ENCODE measurements around the gene RTN1. TPM values are rescaled to one million over a fixed set of nuclear protein-coding genes. Genes with fewer than 3 reads are reported as not detected.

The RTN1 gene
- total and polyA plus RNA-seq, 7 donors, result 1.2 to 25.7 (median 8.0) TPM

- no peak for TF ChIP-seq EP300 (IDR thresholded peaks at IDR 0.05)
- TF ChIP-seq, protein P1, sequence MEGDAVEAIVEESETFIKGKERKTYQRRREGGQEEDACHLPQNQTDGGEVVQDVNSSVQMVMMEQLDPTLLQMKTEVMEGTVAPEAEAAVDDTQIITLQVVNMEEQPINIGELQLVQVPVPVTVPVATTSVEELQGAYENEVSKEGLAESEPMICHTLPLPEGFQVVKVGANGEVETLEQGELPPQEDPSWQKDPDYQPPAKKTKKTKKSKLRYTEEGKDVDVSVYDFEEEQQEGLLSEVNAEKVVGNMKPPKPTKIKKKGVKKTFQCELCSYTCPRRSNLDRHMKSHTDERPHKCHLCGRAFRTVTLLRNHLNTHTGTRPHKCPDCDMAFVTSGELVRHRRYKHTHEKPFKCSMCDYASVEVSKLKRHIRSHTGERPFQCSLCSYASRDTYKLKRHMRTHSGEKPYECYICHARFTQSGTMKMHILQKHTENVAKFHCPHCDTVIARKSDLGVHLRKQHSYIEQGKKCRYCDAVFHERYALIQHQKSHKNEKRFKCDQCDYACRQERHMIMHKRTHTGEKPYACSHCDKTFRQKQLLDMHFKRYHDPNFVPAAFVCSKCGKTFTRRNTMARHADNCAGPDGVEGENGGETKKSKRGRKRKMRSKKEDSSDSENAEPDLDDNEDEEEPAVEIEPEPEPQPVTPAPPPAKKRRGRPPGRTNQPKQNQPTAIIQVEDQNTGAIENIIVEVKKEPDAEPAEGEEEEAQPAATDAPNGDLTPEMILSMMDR (IDR thresholded peaks at IDR 0.05), result no peak
- no peak for TF ChIP-seq POLR2AphosphoS5 (IDR thresholded peaks at IDR 0.05)
- no peak for TF ChIP-seq POLR2A (IDR thresholded peaks at IDR 0.05)
- Histone ChIP-seq H3K4me1 (no peaks in the 10 kb centered on the region), H3K27me3 (no peaks in the 10 kb centered on the region), H3K9me3 (no peaks in the 10 kb centered on the region), H3K36me3 (no peaks in the 10 kb centered on the region), H3K27ac (no peak overlapping the region), H3K4me3 (no peak overlapping the region)
- intact Hi-C loops (cut with DNase I), result no loop called here
- WGBS, 2 donors, result 77 to 81% methylated on average over 2 of the region's 2 CpGs
- DNase-seq, result no peak
Measured at GRCh38 chr14:59787045-59787674, 83.4 kb downstream of the RTN1 start.

GRCh38 chr14:59785629-59786028, 84.9 kb downstream of the RTN1 start:
- Histone ChIP-seq H3K9me3 (no peaks in the 10 kb centered on the region), H3K4me3 (no peak overlapping the region), H3K36me3 (no peaks in the 10 kb centered on the region), H3K27ac (no peak overlapping the region), H3K4me1 (no peaks in the 10 kb centered on the region), H3K27me3 (no peaks in the 10 kb centered on the region)
- intact Hi-C loops (cut with DNase I), result no loop called here
- TF ChIP-seq, protein P1 (IDR thresholded peaks at IDR 0.05), result no peak
- no peak for TF ChIP-seq EP300 (IDR thresholded peaks at IDR 0.05)
- TF ChIP-seq POLR2AphosphoS5 (IDR thresholded peaks at IDR 0.05), result no peak
- no peak for TF ChIP-seq POLR2A (IDR thresholded peaks at IDR 0.05)
- DNase-seq, result no peak

DNA sequence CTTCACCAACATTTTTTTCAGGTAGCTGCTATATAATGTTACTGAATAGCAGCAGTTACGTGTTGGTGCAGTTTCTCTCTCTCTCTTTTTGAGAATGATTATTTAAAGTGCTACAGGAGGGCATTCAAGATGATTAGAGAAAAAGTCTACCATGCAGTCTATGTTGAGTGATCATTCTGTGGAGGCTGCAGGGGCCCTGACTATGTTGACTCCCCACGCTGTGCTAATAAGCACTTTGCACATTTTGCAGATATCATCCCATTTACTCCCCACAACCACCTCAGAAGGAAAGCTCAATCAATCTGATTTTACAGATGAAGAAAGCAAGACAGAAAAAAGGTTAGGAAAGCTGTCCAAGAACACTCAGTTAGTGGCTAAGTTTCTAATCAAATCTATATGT, 87.8 kb downstream of the RTN1 start:
- no peak for DNase-seq
- Histone ChIP-seq H3K4me1 (no peaks in the 10 kb centered on the region), H3K9me3 (no peaks in the 10 kb centered on the region), H3K27me3 (no peaks in the 10 kb centered on the region), H3K36me3 (no peaks in the 10 kb centered on the region), H3K4me3 (no peak overlapping the region), H3K27ac (no peak overlapping the region)
- TF ChIP-seq POLR2AphosphoS5 (IDR thresholded peaks at IDR 0.05) (no peak), POLR2A (IDR thresholded peaks at IDR 0.05) (no peak), EP300 (IDR thresholded peaks at IDR 0.05) (no peak)
- TF ChIP-seq, protein P1 (IDR thresholded peaks at IDR 0.05), result no peak
- WGBS, 2 donors, result 45 to 75% methylated on average over 2 of the region's 2 CpGs
- intact Hi-C loops (cut with DNase I), result no loop called here

- intact Hi-C loops (cut with DNase I), result no loop called here
- Histone ChIP-seq H3K27me3 (no peaks in the 10 kb centered on the region), H3K4me1 (no peaks in the 10 kb centered on the region), H3K36me3 (no peaks in the 10 kb centered on the region), H3K9me3 (no peaks in the 10 kb centered on the region), H3K4me3 (no peak overlapping the region), H3K27ac (no peak overlapping the region)
- TF ChIP-seq POLR2A (IDR thresholded peaks at IDR 0.05) (no peak), POLR2AphosphoS5 (IDR thresholded peaks at IDR 0.05) (no peak), EP300 (IDR thresholded peaks at IDR 0.05) (no peak)
- TF ChIP-seq, protein P1 (IDR thresholded peaks at IDR 0.05), result no peak
- DNase-seq, result no peak
- 72 to 90% methylated on average over 4 of the region's 4 CpGs for WGBS, 2 donors
Measured at GRCh38 chr14:59777006-59777579, 93.5 kb downstream of the RTN1 start.

- H3K4me3 ChIP-seq, result no peak overlapping the region
- H3K27ac ChIP-seq, result no peak overlapping the region
- H3K9me3 ChIP-seq, result no peaks in the 10 kb centered on the region
- no peak for TF ChIP-seq EP300 (IDR thresholded peaks at IDR 0.05)
- TF ChIP-seq POLR2A (IDR thresholded peaks at IDR 0.05), result no peak
- TF ChIP-seq, protein P1 (IDR thresholded peaks at IDR 0.05), result no peak
- no peak for TF ChIP-seq POLR2AphosphoS5 (IDR thresholded peaks at IDR 0.05)
- intact Hi-C loops (cut with DNase I), result no loop called here
- DNase-seq, result no peak
- H3K4me1 ChIP-seq, result no peaks in the 10 kb centered on the region
- WGBS, 2 donors, result 92 to 96% methylated on average over 2 of the region's 2 CpGs
- no peaks in the 10 kb centered on the region for H3K36me3 ChIP-seq
- no peaks in the 10 kb centered on the region for H3K27me3 ChIP-seq
Measured at GRCh38 chr14:59776468-59776867, 94.1 kb downstream of the RTN1 start.

Data from sigmoid colon (tissue), 7 donors.